GM21576 (cell line): Measurements from ENCODE around the gene NADK2.
"Not testable (repeated sequence)": the region's sequence is repeated elsewhere in the genome, so short reads cannot be mapped to it uniquely, and the experiment has no call there.

Experiments
- ATAC-seq: cut with Tn5 transposase; IDR thresholded peaks from one replicate; pipeline ENCODE4 v1.9.1; 2021; ENCODE audit warnings: mild to moderate bottlenecking, moderate library complexity; ENCODE audit not compliant: unreplicated experiment

Gene NADK2

GRCh38 chr5:36241631-36242533 is at the start of gene NADK2:
Gene NADK2 (minus strand): TSS chr5:36241925. CDS start chr5:36241798, 127 bp downstream.
- peak; percentile 87 for ATAC-seq

GRCh38 chr5:36285837-36286615 is 44.3 kb upstream of the NADK2 start:
- ATAC-seq: no peak

- not testable (repeated sequence) for ATAC-seq
Observed at GRCh38 chr5:36283775-36284174, 42.0 kb upstream of the NADK2 start.

GRCh38 chr5:36281626-36282025 is 39.9 kb upstream of the NADK2 start:
- no peak for ATAC-seq

- ATAC-seq: no peak
Observed at GRCh38 chr5:36279054-36279698, 37.5 kb upstream of the NADK2 start.

GRCh38 chr5:36277521-36278176 is 35.9 kb upstream of the NADK2 start:
- no peak for ATAC-seq

GRCh38 chr5:36276864-36277263 is 35.1 kb upstream of the NADK2 start:
- ATAC-seq: no peak

GRCh38 chr5:36273809-36274526 is 32.2 kb upstream of the NADK2 start:
- ATAC-seq: no peak

- ATAC-seq: no peak
Observed at GRCh38 chr5:36272136-36272690, 30.5 kb upstream of the NADK2 start.

GRCh38 chr5:36270876-36271575 is 29.3 kb upstream of the NADK2 start:
- ATAC-seq: no peak

GRCh38 chr5:36270175-36270574 is 28.4 kb upstream of the NADK2 start:
- no peak for ATAC-seq

- ATAC-seq: no peak
Observed at GRCh38 chr5:36269478-36269877, 27.8 kb upstream of the NADK2 start.

- ATAC-seq: no peak
Observed at GRCh38 chr5:36267905-36268304, 26.2 kb upstream of the NADK2 start.

- no peak for ATAC-seq
Observed at GRCh38 chr5:36264202-36264760, 22.6 kb upstream of the NADK2 start.

GRCh38 chr5:36261186-36261585 is 19.5 kb upstream of the NADK2 start:
- ATAC-seq: no peak

GRCh38 chr5:36253575-36253974 is 11.8 kb upstream of the NADK2 start:
- ATAC-seq: no peak

- ATAC-seq: no peak
Observed at GRCh38 chr5:36252722-36253365, 11.1 kb upstream of the NADK2 start.

GRCh38 chr5:36251218-36251617 is 9.5 kb upstream of the NADK2 start:
- no peak for ATAC-seq

GRCh38 chr5:36250427-36250826 is 8.7 kb upstream of the NADK2 start:
- no peak for ATAC-seq
